HCT116 (cell line): ENCODE measurements around the gene GRK5. TPM values are rescaled to one million over a fixed set of nuclear protein-coding genes. Genes with fewer than 3 reads are reported as not detected.

Experiments
- ATAC-seq: fragments of 200-7000 bp; cut with Tn5 transposase; 2 replicates; pipeline ENCODE4 v1.9.1; 2020; ENCODE audit warnings: mild to moderate bottlenecking, moderate library complexity
- BruUV-seq: library from RNA; stranded (reverse); fragments of 400-500 nt; replicated peaks from 2 replicates; lab custom pipeline; 2021; lab: Mats Ljungman, UMichigan
- CTCF ChIA-PET: fragments of 300-600 bp; sonication (Branson Sonifier 250); formaldehyde crosslinking; loops from one replicate; lab custom pipeline; 2021; ENCODE audit warnings: antibody characterized with exemption; lab: Charles Lee
- POLR2A ChIA-PET: fragments of 300-600, 350-600 bp; sonication (Branson Sonifier 250); formaldehyde crosslinking; loops from one replicate; lab custom pipeline; 2021; ENCODE audit warnings: antibody characterized with exemption; lab: Charles Lee
- RAD21 ChIA-PET, 2 experiments: fragments of 300-600 bp; sonication (Branson Sonifier 250); formaldehyde crosslinking; loops; one replicate each; lab custom pipeline; 2023; ENCODE audit warnings: low total read pairs in 2 of 2; ENCODE audit not compliant: uncharacterized antibody in 2 of 2, unreplicated experiment in 2 of 2, low non-redundant PET in 1 of 2; lab: Charles Lee
- DNase-seq: peaks from one replicate; pipeline ENCODE4 v3.0.0-alpha.2; 2010; ENCODE audit warnings: low read depth, low spot score
- H2AFZ ChIP-seq: fragments of 200-600 bp; shearing (Covaris generic), sonication (generic); 2 replicates; pipeline ENCODE4 v1.6.1; 2017; ENCODE audit warnings: low read depth, mixed run types, mixed read lengths, antibody characterized with exemption, low read length; ENCODE audit not compliant: poor library complexity, severe bottlenecking
- H3K27ac ChIP-seq: 2 replicates; pipeline ENCODE4 v1.5.1; 2012; ENCODE audit warnings: low read depth, low read length
- H3K27me3 ChIP-seq: fragments of 200-600 bp; sonication (generic); 2 replicates; pipeline ENCODE4 v1.6.1; 2016; ENCODE audit warnings: mixed run types, low read length, mixed read lengths; ENCODE audit not compliant: insufficient read depth
- H3K36me3 ChIP-seq, 2 experiments: fragments of 200-500 bp in 1 of 2; fragments of 200-600 bp in 1 of 2; sonication (Bioruptor generic) in 1 of 2; sonication (generic) in 1 of 2; 2 replicates each; pipeline versions ENCODE4 v1.5.1 to v1.6.1; 2014 to 2016; ENCODE audit warnings: low read length in 2 of 2, inconsistent platforms in 1 of 2, mixed read lengths in 1 of 2, mixed run types in 1 of 2; ENCODE audit not compliant: insufficient read depth in 2 of 2, control insufficient read depth in 1 of 2
- H3K4me1 ChIP-seq, 2 experiments: fragments of 200-600 bp in 1 of 2; sonication (generic) in 1 of 2; 2 replicates each; pipeline versions ENCODE4 v1.5.1 to v1.6.1; 2012 to 2017; ENCODE audit warnings: low read length in 2 of 2, inconsistent platforms in 1 of 2, mild to moderate bottlenecking in 1 of 2, mixed read lengths in 1 of 2, mixed run types in 1 of 2, moderate library complexity in 1 of 2; ENCODE audit not compliant: insufficient read depth in 2 of 2, control insufficient read depth in 1 of 2
- H3K4me2 ChIP-seq: fragments of 200-600 bp; sonication (generic); 2 replicates; pipeline ENCODE4 v1.6.1; 2017; ENCODE audit warnings: mixed run types, low read length, mixed read lengths
- H3K4me3 ChIP-seq, 2 experiments: fragments of 200-600 bp in 1 of 2; sonication (generic) in 1 of 2; replicated peaks in 1 of 2; 2 replicates each; pipeline ENCODE4 v1.5.1; 2011 to 2016; ENCODE audit warnings: low read length in 2 of 2, control low read depth in 1 of 2, low read depth in 1 of 2, mild to moderate bottlenecking in 1 of 2, mixed read lengths in 1 of 2, mixed run types in 1 of 2
- H3K79me2 ChIP-seq: fragments of 200-600 bp; sonication (generic); 2 replicates; pipeline ENCODE4 v1.6.1; 2017; ENCODE audit warnings: mild to moderate bottlenecking, mixed run types, low read length, moderate library complexity, mixed read lengths; ENCODE audit not compliant: insufficient read depth
- H3K9ac ChIP-seq: fragments of 200-600 bp; sonication (generic); 2 replicates; pipeline ENCODE4 v1.6.1; 2016; ENCODE audit warnings: low read length, mixed read lengths
- H3K9me2 ChIP-seq: fragments of 200-600 bp; sonication (generic), shearing (Covaris generic); 2 replicates; pipeline ENCODE4 v1.6.1; 2017; ENCODE audit warnings: mixed run types, mild to moderate bottlenecking, moderate library complexity; ENCODE audit not compliant: insufficient read depth
- H3K9me3 ChIP-seq, 2 experiments: fragments of 200-500 bp in 1 of 2; fragments of 200-600 bp in 1 of 2; sonication (Bioruptor generic) in 1 of 2; sonication (generic) in 1 of 2; 2 replicates each; pipeline ENCODE4 v1.6.1; 2014 to 2017; ENCODE audit warnings: low read length in 2 of 2, mixed read lengths in 2 of 2, inconsistent platforms in 1 of 2, low read depth in 1 of 2, mild to moderate bottlenecking in 1 of 2, mixed run types in 1 of 2, moderate library complexity in 1 of 2; ENCODE audit not compliant: control insufficient read depth in 1 of 2, insufficient read depth in 1 of 2
- H4K20me1 ChIP-seq: fragments of 200-600 bp; sonication (generic), shearing (Covaris generic); 2 replicates; pipeline ENCODE4 v1.6.1; 2017; ENCODE audit warnings: mixed run types, mild to moderate bottlenecking, moderate library complexity; ENCODE audit not compliant: insufficient read depth
- CBX3 ChIP-seq: IDR thresholded peaks from 2 replicates; pipeline ENCODE4 v1.6.1; 2012; ENCODE audit warnings: low read depth
- CEBPB ChIP-seq: IDR thresholded peaks from 2 replicates; pipeline ENCODE4 v1.6.1; 2012; ENCODE audit warnings: low read depth
- EZH2 ChIP-seq: fragments of 200-600 bp; sonication (generic); IDR thresholded peaks from 2 replicates; pipeline ENCODE4 v1.6.1; 2017; ENCODE audit warnings: antibody characterized with exemption, mixed run types
- FOSL1 ChIP-seq: IDR thresholded peaks from 2 replicates; pipeline ENCODE4 v1.6.1; 2012; ENCODE audit warnings: low read depth
- JUND ChIP-seq: IDR thresholded peaks from 2 replicates; pipeline ENCODE4 v1.6.1; 2012
- MAX ChIP-seq: IDR thresholded peaks from 2 replicates; pipeline ENCODE4 v1.6.1; 2012
- RAD21 ChIP-seq: IDR thresholded peaks from 2 replicates; pipeline ENCODE4 v1.6.1; 2012; ENCODE audit warnings: low read depth, mild to moderate bottlenecking
- SIN3A ChIP-seq: IDR thresholded peaks from 2 replicates; pipeline ENCODE4 v1.6.1; 2012; ENCODE audit warnings: low read depth
- SP1 ChIP-seq: IDR thresholded peaks from 2 replicates; pipeline ENCODE4 v1.6.1; 2012; ENCODE audit warnings: low read depth
- SRF ChIP-seq: IDR thresholded peaks from 2 replicates; pipeline ENCODE4 v1.6.1; 2012; ENCODE audit warnings: low read depth
- YY1 ChIP-seq: IDR thresholded peaks from 2 replicates; pipeline ENCODE4 v1.6.1; 2011; ENCODE audit warnings: low read length, low read depth, moderate library complexity, mild to moderate bottlenecking; ENCODE audit not compliant: insufficient replicate concordance; ENCODE audit errors: extremely low read depth
- ZNF274 ChIP-seq: fragments of 200-500 bp; sonication (Bioruptor generic); IDR thresholded peaks from 2 replicates; pipeline ENCODE4 v1.6.1; 2014; ENCODE audit warnings: mild to moderate bottlenecking, low read depth, low read length, inconsistent platforms
- intact Hi-C: fragments of 100-400 bp; cut with micrococcal nuclease; formaldehyde crosslinking; loops from 2 replicates; pipeline ENCODE4 v1.10.0; 2022
- total RNA-seq: library from RNA; stranded (reverse); gene quantifications from one replicate; pipeline ENCODE4 v1.2.1, GENCODE V29; 2021; ENCODE audit not compliant: unreplicated experiment
- TF ChIP-seq, protein P1 (sequence below): IDR thresholded peaks from 2 replicates; pipeline ENCODE4 v1.6.1; 2012; ENCODE audit warnings: low read depth
- TF ChIP-seq, protein P2 (sequence below): IDR thresholded peaks from 2 replicates; pipeline ENCODE4 v1.6.1; 2012

Gene GRK5
- total RNA-seq, 1 experiment from 2014 or later, result 7.3 TPM

GRCh38 chr10:119199231-119199992, 8.0 kb upstream of the GRK5 start (continued):
- TF ChIP-seq, protein P1, sequence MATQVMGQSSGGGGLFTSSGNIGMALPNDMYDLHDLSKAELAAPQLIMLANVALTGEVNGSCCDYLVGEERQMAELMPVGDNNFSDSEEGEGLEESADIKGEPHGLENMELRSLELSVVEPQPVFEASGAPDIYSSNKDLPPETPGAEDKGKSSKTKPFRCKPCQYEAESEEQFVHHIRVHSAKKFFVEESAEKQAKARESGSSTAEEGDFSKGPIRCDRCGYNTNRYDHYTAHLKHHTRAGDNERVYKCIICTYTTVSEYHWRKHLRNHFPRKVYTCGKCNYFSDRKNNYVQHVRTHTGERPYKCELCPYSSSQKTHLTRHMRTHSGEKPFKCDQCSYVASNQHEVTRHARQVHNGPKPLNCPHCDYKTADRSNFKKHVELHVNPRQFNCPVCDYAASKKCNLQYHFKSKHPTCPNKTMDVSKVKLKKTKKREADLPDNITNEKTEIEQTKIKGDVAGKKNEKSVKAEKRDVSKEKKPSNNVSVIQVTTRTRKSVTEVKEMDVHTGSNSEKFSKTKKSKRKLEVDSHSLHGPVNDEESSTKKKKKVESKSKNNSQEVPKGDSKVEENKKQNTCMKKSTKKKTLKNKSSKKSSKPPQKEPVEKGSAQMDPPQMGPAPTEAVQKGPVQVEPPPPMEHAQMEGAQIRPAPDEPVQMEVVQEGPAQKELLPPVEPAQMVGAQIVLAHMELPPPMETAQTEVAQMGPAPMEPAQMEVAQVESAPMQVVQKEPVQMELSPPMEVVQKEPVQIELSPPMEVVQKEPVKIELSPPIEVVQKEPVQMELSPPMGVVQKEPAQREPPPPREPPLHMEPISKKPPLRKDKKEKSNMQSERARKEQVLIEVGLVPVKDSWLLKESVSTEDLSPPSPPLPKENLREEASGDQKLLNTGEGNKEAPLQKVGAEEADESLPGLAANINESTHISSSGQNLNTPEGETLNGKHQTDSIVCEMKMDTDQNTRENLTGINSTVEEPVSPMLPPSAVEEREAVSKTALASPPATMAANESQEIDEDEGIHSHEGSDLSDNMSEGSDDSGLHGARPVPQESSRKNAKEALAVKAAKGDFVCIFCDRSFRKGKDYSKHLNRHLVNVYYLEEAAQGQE, result no peak
- no peak for TF ChIP-seq CBX3
- no peak for TF ChIP-seq EZH2
- no peak for TF ChIP-seq SP1
- peak; percentile 62 for TF ChIP-seq YY1

GRCh38 chr10:119201233-119201632, 6.1 kb upstream of the GRK5 start:
- Histone ChIP-seq H3K4me2 (no peak overlapping the region), H3K36me3 (no peaks in the 10 kb centered on the region), H3K27ac (no peak overlapping the region), H2AFZ (no peak overlapping the region), H3K9me2 (no peaks in the 10 kb centered on the region), H3K4me1 (peaks cover 4 to 26% of the 10 kb centered on the region in 2 experiments; a peak in 3 of 4 replicates), H3K79me2 (no peaks in the 10 kb centered on the region), H4K20me1 (no peaks in the 10 kb centered on the region), H3K27me3 (no peaks in the 10 kb centered on the region), H3K9me3 (no peaks in the 10 kb centered on the region), H3K9ac (no peak overlapping the region), H3K4me3 (no peak overlapping the region)
- intact Hi-C loops, result no loop called here
- POLR2A ChIA-PET, result no interaction called here
- DNase-seq, result no peak
- BruUV-seq, result no TSS peak
- CTCF ChIA-PET, result interaction anchor here (1.4 to 3.9 kb wide), 3 partner anchors 206 to 244 kb away, joined by 4 to 56 read pairs (median 11); no protein-coding TSS in a partner anchor
- TF ChIP-seq CEBPB (no peak), RAD21 (no peak), SIN3A (no peak), SRF (no peak), CBX3 (no peak), JUND (no peak), YY1 (no peak), FOSL1 (no peak), MAX (no peak), EZH2 (no peak), ZNF274 (no peak)
- TF ChIP-seq, protein P2, sequence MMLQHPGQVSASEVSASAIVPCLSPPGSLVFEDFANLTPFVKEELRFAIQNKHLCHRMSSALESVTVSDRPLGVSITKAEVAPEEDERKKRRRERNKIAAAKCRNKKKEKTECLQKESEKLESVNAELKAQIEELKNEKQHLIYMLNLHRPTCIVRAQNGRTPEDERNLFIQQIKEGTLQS, result no peak
- TF ChIP-seq, protein P1, result no peak
- ATAC-seq, result no peak
- RAD21 ChIA-PET, result interaction anchor here in 1 of 2 experiments (2.5 kb wide), 1 partner anchor 244 kb away, joined by 25 read pairs; no protein-coding TSS in a partner anchor
